Tibial nerve (tissue), 4 donors: ENCODE data around the gene NFATC3. TPM values are rescaled to one million over a fixed set of nuclear protein-coding genes. Genes with fewer than 3 reads are reported as not detected.

Experiments
- DNase-seq, 2 donors: peaks; one replicate each; pipeline ENCODE4 v3.0.0-alpha.2; 2019; ENCODE audit warnings: low spot score in 2 of 2
- H3K27ac ChIP-seq, 4 donors: fragments of 200-600 bp; sonication (generic) in 3 of 4; one replicate each; pipeline ENCODE4 v1.5.1; 2017 to 2019; ENCODE audit warnings: mild to moderate bottlenecking in 1 of 4
- H3K27me3 ChIP-seq, 2 donors: fragments of 200-600 bp; sonication (generic) in 1 of 2; one replicate each; pipeline versions ENCODE4 v1.5.1 to v1.6.0; 2017 to 2019
- H3K36me3 ChIP-seq, 3 donors: fragments of 200-600 bp; sonication (generic); one replicate each; pipeline ENCODE4 v1.5.1; 2018 to 2019
- H3K4me1 ChIP-seq, 4 donors: fragments of 200-600 bp; sonication (generic) in 3 of 4; one replicate each; pipeline ENCODE4 v1.5.1; 2017 to 2019
- H3K4me3 ChIP-seq, 4 donors: fragments of 200-600 bp; sonication (generic) in 3 of 4; one replicate each; pipeline ENCODE4 v1.5.1; 2017 to 2019; ENCODE audit warnings: mild to moderate bottlenecking in 1 of 4, moderate library complexity in 1 of 4
- H3K9me3 ChIP-seq, 4 donors: fragments of 200-600 bp; sonication (generic) in 3 of 4; one replicate each; pipeline ENCODE4 v1.5.1; 2017 to 2019
- EP300 ChIP-seq, 2 donors: sonication (generic); formaldehyde crosslinking; IDR thresholded peaks; one replicate each; pipeline ENCODE4 v1.6.1; 2017; ENCODE audit warnings: antibody characterized with exemption in 2 of 2, mild to moderate bottlenecking in 1 of 2
- POLR2A ChIP-seq, 2 donors: fragments of 450-650 bp; IDR thresholded peaks; one replicate each; pipeline ENCODE4 v1.6.1; 2017; ENCODE audit warnings: antibody characterized with exemption in 2 of 2, mild to moderate bottlenecking in 2 of 2, moderate library complexity in 2 of 2
- WGBS, 2 donors: methylation state at CpG; one replicate each; pipeline ENCODE4 v1.1.5; 2018; 5-methylcytosine and 5-hydroxymethylcytosine counted together
- total RNA-seq, 4 donors: library from RNA; depleted of rRNA; stranded (reverse); fragments of >200 nt; gene quantifications; one replicate each; pipeline ENCODE4 v1.1.0, GENCODE V29; 2016
- TF ChIP-seq, protein P1 (sequence below), 5 experiments: fragments of 200-600 bp in 3 of 5; fragments of 450-650 bp in 2 of 5; sonication (generic) in 3 of 5; IDR thresholded peaks; one replicate each; pipeline ENCODE4 v1.5.1; 2016 to 2019; ENCODE audit warnings: antibody characterized with exemption in 5 of 5, mild to moderate bottlenecking in 3 of 5, moderate library complexity in 2 of 5

Gene NFATC3
- total RNA-seq, 4 donors from 2014 or later, result 81.4 to 105 (median 97.1) TPM

DNA sequence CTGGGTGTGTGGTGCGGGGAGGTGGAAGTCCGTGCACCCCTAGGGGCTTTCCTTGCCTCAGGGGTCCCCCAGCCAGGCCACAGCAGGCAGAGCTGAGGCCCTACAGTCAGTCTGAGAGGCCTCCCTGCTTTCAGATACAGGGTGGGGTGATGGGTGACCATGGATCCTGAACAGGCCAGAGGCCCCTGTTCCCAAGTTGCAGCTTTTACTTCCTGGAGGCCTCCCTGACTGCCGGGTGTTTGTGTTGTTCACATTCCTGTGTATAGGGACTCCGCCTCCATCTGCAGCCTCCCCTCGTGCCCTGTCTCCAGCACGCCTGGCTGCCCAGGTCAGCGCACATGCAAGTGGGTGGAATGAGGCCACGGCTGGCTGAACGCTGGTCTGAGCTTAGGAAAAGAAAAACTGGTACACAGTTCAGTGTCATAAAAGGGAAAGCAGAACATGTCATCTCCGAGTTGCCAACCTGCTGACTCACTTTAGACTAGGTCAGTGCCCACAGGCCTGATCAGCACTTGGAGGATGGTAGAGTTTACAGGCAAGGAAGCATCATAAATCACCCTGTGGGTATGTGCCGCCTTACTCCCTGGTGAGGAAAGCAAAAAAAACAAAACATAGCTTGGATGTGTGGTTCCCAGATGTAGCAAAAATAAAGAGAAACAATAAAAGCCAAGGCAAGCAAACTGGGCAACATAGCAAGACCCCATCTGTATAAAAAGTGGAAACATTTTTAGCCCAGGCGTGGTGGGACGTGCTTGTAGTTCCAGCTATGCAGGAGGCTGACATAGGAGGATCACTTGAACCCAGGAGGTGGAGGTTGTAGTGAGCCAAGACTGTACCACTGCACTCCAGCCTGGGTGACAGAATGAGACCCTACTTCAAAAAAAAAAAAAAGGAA is 173.0 kb downstream of the NFATC3 start:
- H3K36me3 ChIP-seq, result peaks cover 0 to 81% (median 11%) of the 10 kb centered on the region in 3 donors
- peaks cover 0 to 9% (median 3%) of the 10 kb centered on the region in 4 donors for H3K4me1 ChIP-seq
- TF ChIP-seq EP300 (IDR thresholded peaks at IDR 0.05) (no peak), POLR2A (IDR thresholded peaks at IDR 0.05) (no peak)
- TF ChIP-seq, protein P1, sequence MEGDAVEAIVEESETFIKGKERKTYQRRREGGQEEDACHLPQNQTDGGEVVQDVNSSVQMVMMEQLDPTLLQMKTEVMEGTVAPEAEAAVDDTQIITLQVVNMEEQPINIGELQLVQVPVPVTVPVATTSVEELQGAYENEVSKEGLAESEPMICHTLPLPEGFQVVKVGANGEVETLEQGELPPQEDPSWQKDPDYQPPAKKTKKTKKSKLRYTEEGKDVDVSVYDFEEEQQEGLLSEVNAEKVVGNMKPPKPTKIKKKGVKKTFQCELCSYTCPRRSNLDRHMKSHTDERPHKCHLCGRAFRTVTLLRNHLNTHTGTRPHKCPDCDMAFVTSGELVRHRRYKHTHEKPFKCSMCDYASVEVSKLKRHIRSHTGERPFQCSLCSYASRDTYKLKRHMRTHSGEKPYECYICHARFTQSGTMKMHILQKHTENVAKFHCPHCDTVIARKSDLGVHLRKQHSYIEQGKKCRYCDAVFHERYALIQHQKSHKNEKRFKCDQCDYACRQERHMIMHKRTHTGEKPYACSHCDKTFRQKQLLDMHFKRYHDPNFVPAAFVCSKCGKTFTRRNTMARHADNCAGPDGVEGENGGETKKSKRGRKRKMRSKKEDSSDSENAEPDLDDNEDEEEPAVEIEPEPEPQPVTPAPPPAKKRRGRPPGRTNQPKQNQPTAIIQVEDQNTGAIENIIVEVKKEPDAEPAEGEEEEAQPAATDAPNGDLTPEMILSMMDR (IDR thresholded peaks at IDR 0.05), result no peak
- no peak for DNase-seq
- no peaks in the 10 kb centered on the region for H3K27me3 ChIP-seq
- peak overlapping the region in 1 of 4 donors; percentile 45 for H3K27ac ChIP-seq
- H3K9me3 ChIP-seq, result no peaks in the 10 kb centered on the region
- H3K4me3 ChIP-seq, result no peak overlapping the region
- 55 to 65% methylated on average over 13 of the region's 13 CpGs for WGBS, 2 donors

- Histone ChIP-seq H3K27me3 (no peaks in the 10 kb centered on the region), H3K27ac (no peak overlapping the region), H3K9me3 (no peaks in the 10 kb centered on the region)
These were observed 174.0 kb downstream of the NFATC3 start for GRCh38 chr16:68259007-68259825.

GRCh38 chr16:68263559-68264127 is 178.5 kb downstream of the NFATC3 start:
- DNase-seq, result no peak
- Histone ChIP-seq H3K27ac (peak overlapping the region; percentile 90 to 98 (median 94)), H3K4me3 (peak overlapping the region; percentile 47 to 97 (median 86)), H3K4me1 (peaks cover 0 to 36% (median 9%) of the 10 kb centered on the region in 4 donors), H3K27me3 (no peaks in the 10 kb centered on the region), H3K9me3 (no peaks in the 10 kb centered on the region), H3K36me3 (peaks cover 0 to 26% (median 5%) of the 10 kb centered on the region in 3 donors)
- 36 to 48% methylated on average over 9 to 11 of the region's 11 CpGs for WGBS, 2 donors
- TF ChIP-seq POLR2A (IDR thresholded peaks at IDR 0.05) (no peak), EP300 (IDR thresholded peaks at IDR 0.05) (no peak)
- TF ChIP-seq, protein P1 (IDR thresholded peaks at IDR 0.05), result no peak

More at GRCh38 chr16:68259007-68259825, 174.0 kb downstream of the NFATC3 start:
- Histone ChIP-seq H3K36me3 (peaks cover 0 to 71% (median 11%) of the 10 kb centered on the region in 3 donors), H3K4me3 (no peak overlapping the region), H3K4me1 (peaks cover 0 to 16% (median 7%) of the 10 kb centered on the region in 4 donors)
- TF ChIP-seq, protein P1 (IDR thresholded peaks at IDR 0.05), result no peak
- no peak for TF ChIP-seq POLR2A (IDR thresholded peaks at IDR 0.05)
- no peak for TF ChIP-seq EP300 (IDR thresholded peaks at IDR 0.05)
- no peak for DNase-seq
- 83 to 90% methylated on average over 19 to 27 of the region's 27 CpGs for WGBS, 2 donors

- Histone ChIP-seq H3K9me3 (no peaks in the 10 kb centered on the region), H3K36me3 (peaks cover 0 to 19% (median 5%) of the 10 kb centered on the region in 3 donors), H3K4me3 (peak within 1 kb of the TSS; percentile 66 to 97 (median 86)), H3K27me3 (no peaks in the 10 kb centered on the region), H3K27ac (peak within 1 kb of the TSS; percentile 90 to 98 (median 94)), H3K4me1 (peaks cover 0 to 44% (median 9%) of the 10 kb centered on the region in 4 donors)
- TF ChIP-seq EP300 (IDR thresholded peaks at IDR 0.05) (no peak), POLR2A (IDR thresholded peaks at IDR 0.05) (peak; percentile 14 to 81)
- TF ChIP-seq, protein P1 (IDR thresholded peaks at IDR 0.05), result peak; percentile 61 to 93 (median 76)
- 1% methylated on average over 59 to 79 of the region's 123 CpGs for WGBS, 2 donors
- peak; percentile 57 to 62 for DNase-seq
These were observed 179.2 kb downstream of the NFATC3 start, which contains the start of gene SLC7A6 for GRCh38 chr16:68264128-68265077. Gene SLC7A6 (plus strand): TSS chr16:68264526. CDS start chr16:68274727, 10,201 bp downstream.
